Measurements from ENCODE around the gene GLMP.

GLMP gene

DNA sequence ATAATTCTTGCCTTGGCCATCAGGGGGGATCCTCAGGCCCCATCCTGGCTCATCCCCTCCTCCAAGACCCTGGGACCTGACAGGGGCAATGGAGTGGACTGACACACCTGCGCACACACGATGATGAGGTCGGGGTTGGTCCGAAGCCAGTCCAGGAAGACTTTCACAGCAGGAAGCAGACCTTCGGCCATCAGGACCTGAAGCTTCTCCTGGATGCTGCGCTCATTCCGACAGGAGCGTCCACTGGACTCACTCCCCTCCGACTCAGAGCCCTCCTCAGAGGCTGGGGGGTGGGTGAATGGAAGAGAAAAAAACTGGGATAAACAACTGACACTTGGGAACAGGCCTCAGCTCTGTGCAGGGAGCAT is 32.2 kb downstream of the GLMP start:
- Histone ChIP-seq H3K4me3 (ENCODE audit: low read depth, low read length) (no peak overlapping the region), H3K36me3 (ENCODE audit: control insufficient read depth, insufficient read depth, low read length) (peaks cover 82% of the 10 kb centered on the region), H3K4me1 (ENCODE audit: control insufficient read depth, insufficient read depth, low read length) (no peaks in the 10 kb centered on the region), H3K9ac (ENCODE audit: low read depth, low read length) (no peak overlapping the region), H3K27me3 (ENCODE audit: control insufficient read depth, insufficient read depth, low read length) (no peaks in the 10 kb centered on the region), H3K9me3 (ENCODE audit: control insufficient read depth, insufficient read depth, low read length) (no peaks in the 10 kb centered on the region)

DNA sequence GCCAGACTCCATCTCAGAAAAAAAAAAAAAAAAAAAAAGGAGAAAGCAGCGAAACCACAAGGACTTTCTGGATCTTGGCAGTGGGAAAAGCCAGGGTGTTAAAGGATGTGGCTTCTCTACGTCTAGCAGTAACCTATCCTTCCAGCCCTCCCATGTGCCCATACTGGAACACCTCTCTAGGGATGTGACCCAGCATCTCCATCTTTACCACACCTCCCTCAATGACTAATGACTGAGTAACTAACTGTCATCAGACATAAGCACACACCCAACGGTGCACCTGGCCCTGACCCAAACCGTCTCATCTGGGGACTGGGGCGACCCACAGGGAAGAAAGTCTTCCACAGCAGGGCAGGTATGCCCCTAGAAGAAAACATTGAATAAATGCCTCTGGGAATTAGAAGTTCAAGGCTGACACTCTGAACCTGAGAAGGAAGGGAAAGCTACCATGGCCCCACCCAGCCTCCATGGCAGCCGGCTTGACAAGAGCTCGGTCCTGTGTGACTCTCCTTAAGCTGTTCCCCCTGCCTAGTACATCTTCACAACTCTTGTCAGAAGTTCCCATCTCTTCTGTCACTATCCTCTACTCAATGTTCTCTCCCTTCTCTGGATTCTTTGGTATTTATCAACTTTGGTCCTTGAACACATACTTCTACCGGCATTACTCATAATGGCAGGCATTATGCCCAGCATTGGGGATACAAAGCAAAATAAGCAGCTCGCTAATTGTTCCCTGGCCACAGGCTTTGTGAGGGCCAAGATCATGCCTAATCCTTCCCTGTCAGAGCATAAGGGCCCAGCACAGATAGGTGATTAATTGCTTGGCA is 32.8 kb downstream of the GLMP start:
- Histone ChIP-seq H3K9ac (ENCODE audit: low read depth, low read length) (no peak overlapping the region), H3K36me3 (ENCODE audit: control insufficient read depth, insufficient read depth, low read length) (peaks cover 82% of the 10 kb centered on the region), H3K27me3 (ENCODE audit: control insufficient read depth, insufficient read depth, low read length) (no peaks in the 10 kb centered on the region), H3K9me3 (ENCODE audit: control insufficient read depth, insufficient read depth, low read length) (no peaks in the 10 kb centered on the region), H3K4me1 (ENCODE audit: control insufficient read depth, insufficient read depth, low read length) (no peaks in the 10 kb centered on the region), H3K4me3 (ENCODE audit: low read depth, low read length) (no peak overlapping the region)

DNA sequence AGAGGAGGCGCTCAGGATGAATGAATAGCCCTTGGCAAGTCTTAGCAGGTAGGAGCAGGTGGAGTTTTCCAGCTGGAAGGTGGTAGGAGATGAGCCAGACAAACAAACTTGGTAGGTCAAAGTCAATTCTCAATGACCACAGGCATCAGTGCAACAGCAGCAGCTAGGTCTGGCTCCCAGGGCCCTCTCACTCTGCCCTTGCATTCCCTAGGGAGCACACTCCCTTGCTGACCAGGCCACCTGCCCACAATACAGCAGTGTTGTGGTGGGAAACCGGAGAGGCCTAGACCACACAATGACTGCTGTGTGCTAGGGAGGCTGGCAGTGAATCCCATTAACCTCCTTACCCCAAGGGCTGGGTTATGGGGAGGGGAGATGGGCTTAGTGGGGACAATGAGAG is 34.6 kb downstream of the GLMP start:
- Histone ChIP-seq H3K9me3 (ENCODE audit: control insufficient read depth, insufficient read depth, low read length) (no peaks in the 10 kb centered on the region), H3K27me3 (ENCODE audit: control insufficient read depth, insufficient read depth, low read length) (no peaks in the 10 kb centered on the region), H3K9ac (ENCODE audit: low read depth, low read length) (no peak overlapping the region), H3K4me1 (ENCODE audit: control insufficient read depth, insufficient read depth, low read length) (no peaks in the 10 kb centered on the region), H3K4me3 (ENCODE audit: low read depth, low read length) (no peak overlapping the region), H3K36me3 (ENCODE audit: control insufficient read depth, insufficient read depth, low read length) (peaks cover 78% of the 10 kb centered on the region)

DNA sequence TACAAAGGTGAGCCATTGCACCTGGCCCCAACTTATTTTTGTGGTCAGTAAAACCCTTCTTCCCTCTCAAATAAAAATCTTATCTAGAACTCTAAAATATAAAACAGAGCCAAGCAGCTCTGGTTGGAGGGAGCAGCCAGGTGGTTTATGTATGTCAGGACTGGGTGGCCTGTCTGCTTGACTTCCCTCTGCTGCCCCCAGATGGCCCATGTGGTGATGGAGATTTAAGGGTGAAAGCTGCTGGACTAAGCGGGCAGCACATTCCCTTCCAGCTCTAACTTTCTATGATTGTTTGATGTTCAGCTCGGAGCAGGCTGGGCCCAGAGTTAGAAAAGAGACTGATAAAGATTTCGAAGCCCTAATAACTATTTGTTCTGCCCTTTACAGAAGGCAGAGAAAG is 35.7 kb downstream of the GLMP start:
- no peak overlapping the region for H3K4me3 ChIP-seq (ENCODE audit: low read depth, low read length)
- H3K4me1 ChIP-seq (ENCODE audit: control insufficient read depth, insufficient read depth, low read length): no peaks in the 10 kb centered on the region
- H3K9me3 ChIP-seq (ENCODE audit: control insufficient read depth, insufficient read depth, low read length): no peaks in the 10 kb centered on the region
- H3K27me3 ChIP-seq (ENCODE audit: control insufficient read depth, insufficient read depth, low read length): no peaks in the 10 kb centered on the region
- peaks cover 67% of the 10 kb centered on the region for H3K36me3 ChIP-seq (ENCODE audit: control insufficient read depth, insufficient read depth, low read length)
- H3K9ac ChIP-seq (ENCODE audit: low read depth, low read length): no peak overlapping the region

DNA sequence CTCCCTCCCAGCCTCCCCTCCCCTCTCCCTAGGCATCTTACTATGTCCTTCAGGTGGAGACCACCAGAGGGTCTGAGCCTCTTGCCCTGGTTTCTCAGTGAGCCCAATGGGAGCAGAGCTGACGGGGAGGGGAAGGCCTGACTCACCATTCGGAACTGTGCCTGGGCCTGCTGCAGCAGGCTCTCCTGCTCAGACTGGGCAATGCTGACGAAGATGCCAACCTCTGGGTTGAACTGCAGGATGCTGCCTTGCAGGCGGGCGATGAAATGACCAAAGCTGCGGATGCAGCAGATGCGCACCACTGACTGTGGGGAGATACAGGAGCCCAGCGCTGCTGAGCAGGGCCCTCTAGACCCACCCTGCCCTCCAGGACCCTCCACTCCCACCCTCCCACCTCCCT is 36.6 kb downstream of the GLMP start:
- H3K27me3 ChIP-seq (ENCODE audit: control insufficient read depth, insufficient read depth, low read length): no peaks in the 10 kb centered on the region

DNA sequence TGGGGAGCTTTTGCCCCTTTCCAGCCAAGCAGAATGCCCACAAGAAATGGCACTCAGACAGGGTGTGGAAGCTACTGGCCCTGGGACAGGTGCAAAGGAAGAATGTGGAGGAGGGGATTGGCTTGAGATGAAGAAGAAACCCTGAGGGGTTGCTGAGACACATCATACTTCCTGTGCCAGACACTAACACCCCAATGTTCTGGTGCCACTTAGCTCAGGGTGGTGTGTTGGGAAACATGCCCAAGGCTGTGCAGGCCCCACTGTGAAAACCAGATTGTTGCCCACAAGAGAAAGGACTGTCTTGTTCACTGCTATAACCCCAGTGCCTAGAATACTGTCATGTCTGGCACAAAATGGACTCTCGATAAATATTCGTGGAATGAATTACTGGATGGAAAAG is 37.8 kb downstream of the GLMP start:
- H3K4me3 ChIP-seq (ENCODE audit: low read depth, low read length): no peak overlapping the region
- H3K9me3 ChIP-seq (ENCODE audit: control insufficient read depth, insufficient read depth, low read length): no peaks in the 10 kb centered on the region
- peaks cover 67% of the 10 kb centered on the region for H3K36me3 ChIP-seq (ENCODE audit: control insufficient read depth, insufficient read depth, low read length)
- no peaks in the 10 kb centered on the region for H3K27me3 ChIP-seq (ENCODE audit: control insufficient read depth, insufficient read depth, low read length)
- H3K4me1 ChIP-seq (ENCODE audit: control insufficient read depth, insufficient read depth, low read length): no peaks in the 10 kb centered on the region
- no peak overlapping the region for H3K9ac ChIP-seq (ENCODE audit: low read depth, low read length)

More for the DNA sequence above, 36.6 kb downstream of the GLMP start:
- Histone ChIP-seq H3K4me3 (ENCODE audit: low read depth, low read length) (no peak overlapping the region), H3K9ac (ENCODE audit: low read depth, low read length) (no peak overlapping the region), H3K9me3 (ENCODE audit: control insufficient read depth, insufficient read depth, low read length) (no peaks in the 10 kb centered on the region), H3K36me3 (ENCODE audit: control insufficient read depth, insufficient read depth, low read length) (peaks cover 64% of the 10 kb centered on the region), H3K4me1 (ENCODE audit: control insufficient read depth, insufficient read depth, low read length) (no peaks in the 10 kb centered on the region)

DNA sequence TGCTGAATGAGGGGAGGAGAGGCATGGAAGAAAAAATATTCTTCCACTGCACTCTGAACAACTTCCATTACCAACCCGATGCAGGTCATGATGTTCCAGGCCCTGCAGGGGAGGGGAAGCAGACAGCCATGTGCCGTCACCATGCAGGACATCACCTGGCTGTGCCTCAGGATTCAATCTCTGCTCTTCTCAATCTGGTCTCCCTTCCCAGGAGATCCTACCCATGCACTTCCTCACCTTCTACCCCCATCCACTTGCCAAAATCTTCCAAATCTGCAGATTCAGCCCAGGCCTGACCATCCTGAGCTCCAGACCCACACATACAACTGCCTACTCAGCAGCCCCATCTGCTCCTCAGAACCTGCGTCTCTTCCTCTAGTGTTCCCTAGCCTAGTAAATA is 41.8 kb downstream of the GLMP start:
- no peaks in the 10 kb centered on the region for H3K4me1 ChIP-seq (ENCODE audit: control insufficient read depth, insufficient read depth, low read length)
- peaks cover 70% of the 10 kb centered on the region for H3K36me3 ChIP-seq (ENCODE audit: control insufficient read depth, insufficient read depth, low read length)
- no peaks in the 10 kb centered on the region for H3K27me3 ChIP-seq (ENCODE audit: control insufficient read depth, insufficient read depth, low read length)
- H3K9ac ChIP-seq (ENCODE audit: low read depth, low read length): no peak overlapping the region
- H3K9me3 ChIP-seq (ENCODE audit: control insufficient read depth, insufficient read depth, low read length): no peaks in the 10 kb centered on the region
- no peak overlapping the region for H3K4me3 ChIP-seq (ENCODE audit: low read depth, low read length)

DNA sequence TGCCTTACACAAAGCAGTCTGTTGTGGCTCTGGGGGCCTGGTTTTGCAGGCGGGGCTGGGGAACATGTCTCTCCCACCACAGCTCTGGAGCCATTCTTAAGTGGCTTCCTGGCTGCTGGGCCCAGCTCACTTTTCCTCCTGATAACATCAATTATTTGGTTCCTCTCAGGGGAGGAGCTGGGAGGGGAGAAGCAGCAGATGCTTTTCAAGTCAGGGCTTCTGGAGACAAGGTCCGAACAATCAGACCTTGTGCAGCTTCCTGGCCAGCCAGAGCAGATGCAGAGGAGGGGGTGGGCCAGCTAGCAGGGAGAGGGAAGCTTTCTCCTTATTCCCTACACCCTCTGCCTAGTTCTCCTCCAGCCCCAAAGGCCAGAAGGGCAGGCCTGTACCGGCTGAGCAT is 44.0 kb downstream of the GLMP start:
- Histone ChIP-seq H3K27me3 (ENCODE audit: control insufficient read depth, insufficient read depth, low read length) (no peaks in the 10 kb centered on the region), H3K36me3 (ENCODE audit: control insufficient read depth, insufficient read depth, low read length) (peaks cover 53% of the 10 kb centered on the region)

DNA sequence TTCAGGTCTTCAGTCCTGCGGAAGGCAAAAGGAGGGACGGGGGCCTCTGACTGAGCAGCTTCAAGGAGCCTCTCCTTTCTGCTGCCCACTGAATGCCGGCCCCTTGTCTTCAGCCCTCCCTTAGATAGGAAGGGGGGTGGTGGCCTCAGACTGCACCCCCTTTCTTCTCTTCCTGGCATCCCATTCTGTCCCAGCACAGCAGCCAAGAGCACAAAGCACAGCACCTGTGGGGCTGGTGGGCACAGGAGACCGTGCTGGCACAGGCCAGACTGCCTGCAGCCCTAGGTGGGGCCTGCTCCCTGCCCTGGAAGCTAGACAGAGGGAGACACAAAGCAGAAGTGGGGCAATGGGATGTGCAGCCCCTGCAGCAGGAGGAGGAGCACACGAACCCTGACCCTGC is 45.9 kb downstream of the GLMP start:
- H3K27me3 ChIP-seq (ENCODE audit: control insufficient read depth, insufficient read depth, low read length): no peaks in the 10 kb centered on the region
- H3K4me3 ChIP-seq (ENCODE audit: low read depth, low read length): no peak overlapping the region
- H3K4me1 ChIP-seq (ENCODE audit: control insufficient read depth, insufficient read depth, low read length): no peaks in the 10 kb centered on the region
- peaks cover 49% of the 10 kb centered on the region for H3K36me3 ChIP-seq (ENCODE audit: control insufficient read depth, insufficient read depth, low read length)
- no peaks in the 10 kb centered on the region for H3K9me3 ChIP-seq (ENCODE audit: control insufficient read depth, insufficient read depth, low read length)
- no peak overlapping the region for H3K9ac ChIP-seq (ENCODE audit: low read depth, low read length)

More for the DNA sequence above, 44.0 kb downstream of the GLMP start:
- Histone ChIP-seq H3K9me3 (ENCODE audit: control insufficient read depth, insufficient read depth, low read length) (no peaks in the 10 kb centered on the region), H3K4me3 (ENCODE audit: low read depth, low read length) (no peak overlapping the region), H3K4me1 (ENCODE audit: control insufficient read depth, insufficient read depth, low read length) (no peaks in the 10 kb centered on the region), H3K9ac (ENCODE audit: low read depth, low read length) (no peak overlapping the region)

DNA sequence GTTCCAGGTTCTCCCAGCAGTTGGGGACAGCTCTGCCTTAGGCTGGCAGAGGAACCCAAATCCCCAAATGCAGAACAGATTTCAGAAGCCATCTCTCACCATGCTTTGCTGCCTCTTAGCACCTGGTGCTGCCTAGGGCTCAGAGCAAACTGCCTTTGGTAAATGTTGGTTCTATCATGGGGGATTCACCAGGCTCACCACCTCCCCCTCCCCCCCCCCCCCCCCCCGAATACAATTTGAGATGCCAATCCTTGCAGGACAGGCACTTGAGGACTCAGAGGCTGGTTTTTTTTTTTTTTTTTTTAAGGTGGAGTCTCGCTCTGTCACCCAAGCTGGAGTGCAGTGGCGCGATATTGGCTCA is 47.2 kb downstream of the GLMP start:
- peaks cover 41% of the 10 kb centered on the region for H3K36me3 ChIP-seq (ENCODE audit: control insufficient read depth, insufficient read depth, low read length)
- H3K9me3 ChIP-seq (ENCODE audit: control insufficient read depth, insufficient read depth, low read length): no peaks in the 10 kb centered on the region

DNA sequence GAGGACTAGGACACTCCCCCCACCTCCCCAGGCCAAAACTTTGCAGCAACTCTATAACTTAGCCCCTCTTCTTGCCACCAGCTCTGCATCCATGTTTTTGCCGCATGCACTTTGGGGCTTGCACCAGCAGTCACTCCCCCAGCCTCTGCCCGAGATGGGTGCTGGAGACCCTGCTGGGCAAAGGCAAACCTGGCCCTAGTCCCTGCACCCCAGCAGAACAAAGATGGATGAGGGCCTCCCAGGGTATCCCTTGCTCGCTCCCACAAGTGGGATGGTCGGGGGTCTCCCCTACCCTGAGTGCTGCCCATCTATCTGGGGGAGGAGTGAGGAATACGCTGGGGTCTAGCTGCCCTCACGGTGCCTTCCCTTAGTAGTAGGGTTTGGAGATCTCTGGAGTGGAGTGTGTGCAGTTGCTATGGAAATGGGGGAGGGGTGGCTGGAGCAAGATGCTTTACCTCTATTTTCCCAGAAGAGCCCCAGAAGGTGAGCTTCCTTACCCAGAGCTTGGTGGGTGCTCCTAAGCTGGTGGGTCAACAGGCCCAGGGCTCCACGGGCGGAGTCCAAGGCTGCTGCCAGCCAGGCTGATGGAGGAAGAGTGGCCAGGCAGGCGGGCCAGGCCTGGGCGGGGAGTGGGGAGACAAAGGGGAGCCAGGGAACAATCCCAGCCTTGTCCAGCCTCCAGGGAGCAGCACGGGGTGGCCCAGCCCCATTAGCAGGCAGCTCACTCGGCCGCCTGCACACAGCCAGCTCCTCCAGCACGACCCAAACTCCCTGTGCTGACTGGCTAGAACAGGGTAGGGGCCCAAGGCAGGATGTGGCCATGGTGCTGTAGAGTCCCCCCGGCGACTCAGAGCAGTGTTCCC is 47.8 kb downstream of the GLMP start, which contains the start of gene PAQR6:
TSS of gene PAQR6 (minus strand) at position 597 of the 863 bp plus-strand sequence. CDS start 1,325 bp downstream, outside the sequence.
- no peak within 1 kb of the TSS for H3K9ac ChIP-seq (ENCODE audit: low read depth, low read length)
- H3K4me1 ChIP-seq (ENCODE audit: control insufficient read depth, insufficient read depth, low read length): no peaks in the 10 kb centered on the region
- H3K36me3 ChIP-seq (ENCODE audit: control insufficient read depth, insufficient read depth, low read length): peaks cover 35% of the 10 kb centered on the region
- H3K27me3 ChIP-seq (ENCODE audit: control insufficient read depth, insufficient read depth, low read length): no peaks in the 10 kb centered on the region
- no peaks in the 10 kb centered on the region for H3K9me3 ChIP-seq (ENCODE audit: control insufficient read depth, insufficient read depth, low read length)
- H3K4me3 ChIP-seq (ENCODE audit: low read depth, low read length): no peak within 1 kb of the TSS

More for the DNA sequence above, 47.2 kb downstream of the GLMP start:
- no peaks in the 10 kb centered on the region for H3K27me3 ChIP-seq (ENCODE audit: control insufficient read depth, insufficient read depth, low read length)
- H3K4me3 ChIP-seq (ENCODE audit: low read depth, low read length): no peak overlapping the region
- no peak overlapping the region for H3K9ac ChIP-seq (ENCODE audit: low read depth, low read length)
- H3K4me1 ChIP-seq (ENCODE audit: control insufficient read depth, insufficient read depth, low read length): no peaks in the 10 kb centered on the region

Measured in iPS-15b (cell line).